GM21381 (cell line): ENCODE results near the gene MYL7.
"Not testable (repeated sequence)": the region's sequence is repeated elsewhere in the genome, so short reads cannot be mapped to it uniquely, and the experiment has no call there.

Experiments used
- ATAC-seq: cut with Tn5 transposase; IDR thresholded peaks from one replicate; pipeline ENCODE4 v1.9.1; 2021; ENCODE audit warnings: mild to moderate bottlenecking, moderate library complexity; ENCODE audit not compliant: unreplicated experiment

Gene MYL7

GRCh38 chr7:44141221-44141850 lies at the start of gene MYL7:
TSS of gene MYL7 (minus strand) at chr7:44141332. CDS start at chr7:44141305, 27 bp downstream.
- no peak for ATAC-seq

- no peak for ATAC-seq
Observed at GRCh38 chr7:44189993-44190872, 49.1 kb upstream of the MYL7 start.

- no peak for ATAC-seq
Observed at GRCh38 chr7:44189286-44189992, 48.3 kb upstream of the MYL7 start, which contains the start of gene GCK. TSS of gene GCK (minus strand) at chr7:44189439. CDS start at chr7:44188953, 486 bp downstream.

- no peak for ATAC-seq
Observed at GRCh38 chr7:44188480-44189225, 47.5 kb upstream of the MYL7 start.

- ATAC-seq = no peak
Observed at GRCh38 chr7:44187636-44188416, 46.7 kb upstream of the MYL7 start.

GRCh38 chr7:44186736-44187135 lies 45.6 kb upstream of the MYL7 start:
- no peak for ATAC-seq

- ATAC-seq = no peak
Observed at GRCh38 chr7:44185729-44186128, 44.6 kb upstream of the MYL7 start.

- no peak for ATAC-seq
Observed at GRCh38 chr7:44184873-44185446, 43.8 kb upstream of the MYL7 start.

GRCh38 chr7:44184206-44184872 lies 43.2 kb upstream of the MYL7 start:
- ATAC-seq = no peak

- ATAC-seq = no peak
Observed at GRCh38 chr7:44183386-44183785, 42.3 kb upstream of the MYL7 start.

GRCh38 chr7:44182827-44183226 lies 41.7 kb upstream of the MYL7 start:
- no peak for ATAC-seq

- ATAC-seq = no peak
Observed at GRCh38 chr7:44180631-44181030, 39.5 kb upstream of the MYL7 start.

- no peak for ATAC-seq
Observed at GRCh38 chr7:44177570-44178131, 36.5 kb upstream of the MYL7 start.

- no peak for ATAC-seq
Observed at GRCh38 chr7:44176486-44176885, 35.4 kb upstream of the MYL7 start.

GRCh38 chr7:44175730-44176129 lies 34.6 kb upstream of the MYL7 start:
- ATAC-seq = no peak

GRCh38 chr7:44174694-44174948 lies 33.5 kb upstream of the MYL7 start:
- not testable (repeated sequence) for ATAC-seq

GRCh38 chr7:44173911-44174693 lies 33.0 kb upstream of the MYL7 start:
- ATAC-seq = no peak

GRCh38 chr7:44172803-44173424 lies 31.8 kb upstream of the MYL7 start:
- no peak for ATAC-seq
